Spleen (tissue), 11 donors: ENCODE results near the gene ALK. TPM values are rescaled to one million over a fixed set of nuclear protein-coding genes. Genes with fewer than 3 reads are reported as not detected.
"Not testable (repeated sequence)": the region's sequence is repeated elsewhere in the genome, so short reads cannot be mapped to it uniquely, and the experiment has no call there.

Experiments used
- DNase-seq: peaks from one replicate; pipeline ENCODE4 v3.0.0-alpha.2; 2020
- H3K27ac ChIP-seq, 8 donors: fragments of 200-600 bp; sonication (generic) in 7 of 8; 1 replicate in 4 of 8; 2 replicates in 4 of 8; pipeline versions ENCODE4 v1.5.0 to v1.8.0; 2016 to 2021; ENCODE audit warnings: inconsistent platforms in 4 of 8, mild to moderate bottlenecking in 4 of 8, moderate library complexity in 1 of 8
- H3K27me3 ChIP-seq, 7 donors: fragments of 200-600 bp; sonication (generic) in 6 of 7; replicated peaks in 1 of 7; 1 replicate in 4 of 7; 2 replicates in 3 of 7; pipeline versions ENCODE4 v1.5.0 to v1.8.0; 2016 to 2021; ENCODE audit warnings: inconsistent platforms in 3 of 7, mild to moderate bottlenecking in 1 of 7
- H3K36me3 ChIP-seq, 6 donors: fragments of 200-600 bp; sonication (generic) in 5 of 6; 1 replicate in 4 of 6; 2 replicates in 2 of 6; pipeline versions ENCODE4 v1.5.0 to v1.8.0; 2016 to 2021; ENCODE audit warnings: inconsistent platforms in 2 of 6
- H3K4me1 ChIP-seq, 6 donors: fragments of 200-600 bp; sonication (generic) in 5 of 6; 1 replicate in 3 of 6; 2 replicates in 3 of 6; pipeline versions ENCODE4 v1.5.0 to v1.8.0; 2016 to 2021; ENCODE audit warnings: inconsistent platforms in 3 of 6
- H3K4me3 ChIP-seq, 8 donors: fragments of 200-600 bp; sonication (generic) in 7 of 8; 1 replicate in 4 of 8; 2 replicates in 4 of 8; pipeline versions ENCODE4 v1.5.0 to v1.8.0; 2016 to 2021; ENCODE audit warnings: inconsistent platforms in 4 of 8, mild to moderate bottlenecking in 4 of 8, moderate library complexity in 2 of 8
- H3K9me3 ChIP-seq, 8 donors: fragments of 200-600 bp; sonication (generic) in 7 of 8; 1 replicate in 4 of 8; 2 replicates in 4 of 8; pipeline versions ENCODE4 v1.5.0 to v1.8.0; 2016 to 2021; ENCODE audit warnings: inconsistent platforms in 4 of 8
- CTCF ChIP-seq, 11 experiments: fragments of 200-600 bp in 7 of 11; fragments of 450-650 bp in 4 of 11; sonication (generic) in 4 of 11; IDR thresholded peaks in 8 of 11; conservative IDR thresholded peaks in 3 of 11; 1 replicate in 7 of 11; 2 replicates in 4 of 11; pipeline versions ENCODE4 v1.4.0 to v1.8.0; 2016 to 2021; ENCODE audit warnings: antibody characterized with exemption in 11 of 11, inconsistent platforms in 4 of 11, mild to moderate bottlenecking in 1 of 11
- POLR2A ChIP-seq, 3 donors: fragments of 450-650 bp; IDR thresholded peaks; one replicate each; pipeline ENCODE4 v1.5.1; 2017; ENCODE audit warnings: antibody characterized with exemption in 3 of 3, mild to moderate bottlenecking in 1 of 3
- POLR2AphosphoS5 ChIP-seq, 3 donors: sonication (generic); formaldehyde crosslinking; IDR thresholded peaks; one replicate each; pipeline ENCODE4 v1.5.1; 2017; ENCODE audit warnings: antibody characterized with exemption in 3 of 3
- WGBS, 5 donors: extraction: QIAGEN DNeasy Blood & Tissue Kit in 3 of 5; methylation state at CpG; one replicate each; pipeline versions ENCODE4 v1.1.5 to v1.1.7; 2013 to 2018; 5-methylcytosine and 5-hydroxymethylcytosine counted together
- intact Hi-C: fragments of 100-400 bp; cut with DNase I; formaldehyde crosslinking; loops from one replicate; pipeline ENCODE4 v1.15.0; 2023; ENCODE audit warnings: low total_unique reads
- polyA plus RNA-seq, 3 donors: library from polyadenylated mRNA; stranded (reverse); fragments of 200-250 nt; gene quantifications; one replicate each; pipeline ENCODE4 v1.2.1, GENCODE V29; 2013
- total RNA-seq, 7 donors: library from RNA; depleted of rRNA in 3 of 7; stranded (reverse); fragments of >200 nt in 3 of 7; fragmentation: NEBNext Ultra II Directional in 4 of 7; extraction: Animal tissue kit (Norgen Biotek cat#: 25700) in 4 of 7; gene quantifications; one replicate each; pipeline versions ENCODE4 v1.1.0 to v1.2.1, GENCODE V29; 2016 to 2021
- donor health status: healthy with polysubstance abuse.
- donor health status: DM: no; HTN: no; CAD: no; lungs with moderate emphysema.
- donor health status: DM: no; HTN: no; CAD: no.
- donor health status: Bipolar disorder and iron deficiency.
- donor health status: healthy.
- donor health status: DM: no; HTN: no; CAD: no.
- donor health status: DM: yes; HTN: yes; CAD: no.

ALK gene
- total and polyA plus RNA-seq, 10 donors = 0.03 to 0.28 (median 0.06) TPM; not detected in 7

- Histone ChIP-seq H3K36me3 (no peaks in the 10 kb centered on the region), H3K4me1 (no peaks in the 10 kb centered on the region), H3K27ac (no peak overlapping the region), H3K9me3 (no peaks in the 10 kb centered on the region), H3K27me3 (peaks cover 0 to 9% (median 0%) of the 10 kb centered on the region in 7 donors), H3K4me3 (no peak overlapping the region)
- WGBS, 5 donors = 83 to 96% (median 92%) methylated on average over 7 of the region's 7 CpGs
- intact Hi-C loops = no loop called here
- TF ChIP-seq CTCF (IDR thresholded peaks at IDR 0.05 in 8 of 11, conservative IDR thresholded peaks at IDR 0.05 in 3 of 11) (no peak), POLR2A (IDR thresholded peaks at IDR 0.05) (no peak), POLR2AphosphoS5 (IDR thresholded peaks at IDR 0.05) (no peak)
- DNase-seq = no peak
Observed at GRCh38 chr2:29247336-29247914, 674.0 kb downstream of the ALK start.

- H3K27me3 ChIP-seq = peaks cover 0 to 7% (median 0%) of the 10 kb centered on the region in 7 donors
- H3K27ac ChIP-seq = no peak overlapping the region
- no peaks in the 10 kb centered on the region for H3K36me3 ChIP-seq
- no peak for TF ChIP-seq CTCF (IDR thresholded peaks at IDR 0.05 in 8 of 11, conservative IDR thresholded peaks at IDR 0.05 in 3 of 11)
- TF ChIP-seq POLR2AphosphoS5 (IDR thresholded peaks at IDR 0.05) = no peak
- no peak for TF ChIP-seq POLR2A (IDR thresholded peaks at IDR 0.05)
- DNase-seq = no peak
- no peaks in the 10 kb centered on the region for H3K9me3 ChIP-seq
- no peak overlapping the region for H3K4me3 ChIP-seq
- H3K4me1 ChIP-seq = no peaks in the 10 kb centered on the region
- 88 to 93% (median 90%) methylated on average over 36 of the region's 36 CpGs for WGBS, 5 donors
- intact Hi-C loops = no loop called here
Observed at GRCh38 chr2:29246383-29247300, 674.7 kb downstream of the ALK start.

DNA sequence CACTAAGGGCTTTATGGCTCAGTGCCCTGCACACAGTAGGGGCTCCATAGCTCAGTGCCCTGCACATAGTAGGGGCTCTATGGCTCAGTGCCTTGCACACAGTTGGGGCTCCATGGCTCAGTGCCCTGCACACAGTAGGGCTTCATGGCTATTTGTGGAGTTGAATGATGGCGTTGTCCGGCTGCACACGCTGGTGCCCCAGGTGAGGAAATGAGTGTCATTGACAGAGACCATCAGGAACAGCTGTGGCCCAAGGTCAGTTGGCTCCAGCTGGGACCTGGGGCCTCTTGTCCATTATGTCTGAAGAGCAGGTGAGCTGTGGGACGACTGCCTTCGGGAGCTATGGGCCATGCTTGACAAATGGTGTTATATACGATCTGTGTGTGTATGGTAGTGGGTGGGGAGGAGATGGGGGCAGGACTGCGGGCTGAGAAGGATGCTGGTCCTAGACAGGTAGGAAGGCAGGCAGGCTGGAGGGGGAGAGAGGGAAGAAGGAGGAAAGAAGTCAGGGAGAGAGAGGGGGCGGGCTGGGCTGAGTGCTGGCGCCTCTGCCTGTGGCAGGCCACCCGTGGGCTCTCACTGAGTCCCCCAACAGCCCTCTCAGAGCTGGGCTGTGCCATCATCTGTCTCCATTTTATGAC, 675.5 kb downstream of the ALK start:
- no peak overlapping the region for H3K27ac ChIP-seq
- no peak for TF ChIP-seq POLR2A (IDR thresholded peaks at IDR 0.05)
- TF ChIP-seq CTCF (IDR thresholded peaks at IDR 0.05 in 8 of 11, conservative IDR thresholded peaks at IDR 0.05 in 3 of 11) = no peak
- DNase-seq = no peak
- H3K4me3 ChIP-seq = no peak overlapping the region
- 72 to 81% (median 77%) methylated on average over 9 to 10 of the region's 10 CpGs for WGBS, 5 donors
- no peaks in the 10 kb centered on the region for H3K36me3 ChIP-seq
- intact Hi-C loops = no loop called here
- H3K27me3 ChIP-seq = peaks cover 0 to 10% (median 0%) of the 10 kb centered on the region in 7 donors
- H3K4me1 ChIP-seq = no peaks in the 10 kb centered on the region
- no peaks in the 10 kb centered on the region for H3K9me3 ChIP-seq

DNA sequence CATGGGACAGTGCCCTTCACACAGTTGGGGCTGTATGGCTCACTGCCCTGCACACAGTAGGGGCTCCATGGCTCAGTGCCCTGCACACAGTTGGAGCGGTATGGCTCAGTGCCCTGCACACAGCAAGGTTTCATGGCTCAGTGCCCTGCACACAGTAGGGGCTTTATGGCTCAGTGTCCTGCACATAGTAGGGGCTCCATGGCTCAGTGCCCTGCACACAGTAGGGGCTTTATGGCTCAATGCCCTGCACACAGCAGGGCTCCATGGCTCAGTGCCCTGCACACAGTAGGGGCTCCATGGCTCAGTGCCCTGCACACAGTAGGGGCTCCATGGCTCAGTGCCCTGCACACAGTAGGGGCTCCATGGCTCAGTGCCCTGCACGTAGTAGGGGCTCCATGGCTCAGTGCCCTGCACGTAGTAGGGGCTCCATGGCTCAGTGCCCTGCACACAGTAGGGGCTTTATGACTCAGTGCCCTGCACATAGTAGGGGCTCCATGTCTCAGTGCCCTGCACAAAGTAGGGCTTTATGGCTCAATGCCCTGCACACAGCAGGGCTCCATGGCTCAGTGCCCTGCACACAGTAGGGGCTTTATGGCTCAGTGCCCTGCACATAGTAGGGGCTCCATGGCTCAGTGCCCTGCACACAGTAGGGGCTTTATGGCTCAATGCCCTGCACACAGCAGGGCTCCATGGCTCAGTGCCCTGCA, 676.2 kb downstream of the ALK start:
- peaks cover 0 to 15% (median 0%) of the 10 kb centered on the region in 7 donors for H3K27me3 ChIP-seq

More for the DNA sequence above, 676.2 kb downstream of the ALK start:
- WGBS, 5 donors = 80 to 96% (median 94%) methylated on average over 2 to 3 of the region's 3 CpGs
- H3K27ac ChIP-seq, H3K4me3 ChIP-seq, intact Hi-C loops, H3K4me1 ChIP-seq, DNase-seq, H3K36me3 ChIP-seq, H3K9me3 ChIP-seq: not testable (repeated sequence)
